ENCODE measurements around the gene SLC6A3.

- TF ChIP-seq CTCF (conservative IDR thresholded peaks at IDR 0.05; ENCODE audit: low read depth, low read length), result no peak
- no peak for TF ChIP-seq EZH2 (IDR thresholded peaks at IDR 0.05; ENCODE audit: borderline replicate concordance, low read depth, low read length, poor library complexity, severe bottlenecking)
Measured at GRCh38 chr5:1481959-1482331, 36.7 kb upstream of the SLC6A3 start.
